GM12891 (cell line): ENCODE measurements around the gene BCL3.

Experiments
- PAX5 ChIP-seq: IDR thresholded peaks from 2 replicates; pipeline ENCODE4 v1.6.1; 2011; ENCODE audit warnings: low read length, moderate library complexity, mild to moderate bottlenecking; ENCODE audit not compliant: insufficient read depth, severe bottlenecking
- POLR2A ChIP-seq: IDR thresholded peaks from 2 replicates; pipeline ENCODE4 v1.6.1; 2011; ENCODE audit warnings: low read depth, low read length, control low read depth
- POLR2AphosphoS5 ChIP-seq: IDR thresholded peaks from 2 replicates; pipeline ENCODE4 v1.6.1; 2011; ENCODE audit warnings: low read depth, low read length, control low read depth

- no peak for TF ChIP-seq POLR2A
- no peak for TF ChIP-seq POLR2AphosphoS5
- no peak for TF ChIP-seq PAX5
Measured at GRCh38 chr19:44719262-44719701, 29.2 kb upstream of the BCL3 start.
